NCI-H510A (cell line): ENCODE results near the gene VTI1A.

Source experiments
- DNase-seq: peaks from one replicate; lab custom pipeline; 2025; lab: John Stamatoyannopoulos, UW

VTI1A gene

GRCh38 chr10:112546474-112546873 is 99.5 kb downstream of the VTI1A start:
- DNase-seq: no peak

- DNase-seq: no peak
These were observed 101.7 kb downstream of the VTI1A start for GRCh38 chr10:112548535-112549276.

DNA sequence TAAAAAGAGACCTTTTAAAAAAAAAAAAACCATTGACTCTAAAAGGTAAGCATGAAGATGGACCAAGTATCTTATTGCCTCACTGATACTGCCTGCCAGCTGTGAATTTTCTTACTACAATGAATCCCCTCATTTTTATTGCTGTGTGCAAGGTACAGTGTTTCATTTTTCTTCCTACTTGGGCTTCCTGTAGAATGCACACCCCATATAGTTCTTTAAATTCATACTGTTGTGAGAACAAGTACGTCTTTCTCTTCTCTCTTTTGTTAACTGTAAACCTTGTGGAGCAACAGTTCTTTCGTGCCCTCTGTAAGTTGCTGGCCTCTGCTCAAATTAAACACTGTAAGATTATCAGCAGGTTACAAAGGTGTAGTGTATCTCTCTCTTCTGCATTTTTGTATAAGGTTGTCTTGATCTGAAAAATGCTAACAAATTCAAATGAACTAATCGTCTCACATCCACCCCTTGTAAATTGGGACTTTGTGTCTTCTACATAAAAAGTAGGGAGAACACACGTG is 105.6 kb downstream of the VTI1A start:
- no peak for DNase-seq

GRCh38 chr10:112553315-112553714 is 106.3 kb downstream of the VTI1A start:
- DNase-seq: no peak

DNA sequence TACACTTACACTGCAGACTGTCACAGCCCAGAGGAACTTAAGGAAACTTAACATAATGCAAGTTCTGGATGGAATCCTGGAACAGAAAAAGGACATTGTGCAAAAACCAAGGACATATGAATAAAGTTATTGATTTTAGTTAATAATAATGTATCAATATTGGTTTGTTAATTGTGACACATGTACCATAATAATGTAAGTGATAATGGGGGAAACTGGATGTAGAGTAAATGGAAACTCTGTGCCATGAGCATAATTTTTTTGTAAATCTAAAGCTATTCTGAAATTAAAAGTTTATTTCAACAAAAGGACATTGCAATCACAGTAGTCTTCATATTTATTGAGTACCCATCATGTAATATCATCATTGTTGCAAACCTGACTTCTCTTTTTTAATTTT is 107.2 kb downstream of the VTI1A start:
- DNase-seq: no peak

- DNase-seq: no peak
These were observed 110.2 kb downstream of the VTI1A start for GRCh38 chr10:112557197-112557596.

DNA sequence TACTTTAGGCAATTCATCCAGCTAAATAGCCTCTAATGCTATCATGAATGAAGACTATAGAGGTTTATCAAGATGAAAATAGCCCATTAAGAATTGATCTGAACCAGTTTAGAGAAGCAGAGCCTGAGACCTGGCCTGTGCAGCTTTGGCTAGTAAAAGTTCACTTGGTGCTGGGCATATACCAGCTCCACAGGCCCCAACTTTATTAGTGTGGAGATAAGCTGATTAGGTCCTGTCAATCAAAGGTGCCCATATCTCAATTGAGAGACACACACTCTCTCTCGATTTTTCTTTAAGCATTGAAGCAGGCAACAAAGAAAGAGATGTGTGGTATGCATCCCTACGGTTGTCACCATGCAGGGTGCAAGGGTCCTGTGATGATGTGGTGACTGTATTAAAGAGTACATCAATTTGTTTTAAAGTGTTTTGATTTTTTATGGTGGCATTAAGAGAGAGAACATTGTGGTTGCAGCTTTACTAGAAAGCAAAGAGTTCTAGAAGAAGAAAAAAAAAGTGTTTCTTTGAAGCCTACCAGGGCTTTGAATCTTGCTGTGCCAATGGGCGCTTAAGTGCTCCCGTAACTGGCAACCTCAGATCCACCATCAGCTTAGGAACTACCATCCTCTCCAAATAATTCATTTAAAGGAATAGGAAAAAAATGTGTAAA is 111.6 kb downstream of the VTI1A start:
- DNase-seq: no peak

DNA sequence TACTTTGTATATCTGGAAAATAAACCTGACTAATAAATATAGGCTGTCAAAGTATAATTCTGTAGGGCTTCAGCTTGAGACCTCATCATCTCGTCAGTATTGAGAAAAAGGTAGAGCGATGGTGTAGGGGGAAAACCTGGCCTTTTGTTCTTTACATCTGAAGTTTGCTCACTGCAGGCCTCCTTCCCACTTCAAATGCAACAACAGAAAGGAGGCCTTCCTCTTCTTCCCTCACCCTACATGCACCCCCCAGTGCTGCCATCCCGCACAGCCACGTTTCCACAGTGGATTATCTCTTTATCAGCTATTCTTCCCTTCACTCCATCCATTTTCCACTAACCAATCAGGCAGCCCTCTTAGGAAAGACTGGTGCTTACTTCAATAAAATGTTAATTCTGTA is 112.3 kb downstream of the VTI1A start:
- no peak for DNase-seq

DNA sequence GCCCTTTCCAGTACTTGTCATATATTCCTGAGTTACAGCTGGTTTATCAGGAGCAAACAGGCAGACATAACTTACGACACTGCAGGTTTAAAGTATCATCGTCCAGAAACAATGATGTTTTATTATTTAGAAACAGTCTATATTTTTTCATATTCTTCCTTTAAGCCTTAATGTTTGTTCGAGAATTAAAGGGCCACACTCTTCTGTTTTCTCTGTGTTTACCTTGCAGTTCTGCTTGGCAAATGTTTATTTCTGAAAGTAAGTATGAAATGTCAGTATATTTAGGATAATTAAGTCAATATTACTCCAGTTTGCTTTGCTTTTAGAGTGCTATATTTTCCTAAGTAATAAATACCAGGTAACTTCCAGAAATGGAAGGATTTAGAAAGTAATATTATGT is 115.1 kb downstream of the VTI1A start:
- DNase-seq: no peak

- peak; percentile 86 for DNase-seq
These were observed 116.0 kb downstream of the VTI1A start for GRCh38 chr10:112562809-112563663.

- no peak for DNase-seq
These were observed 117.3 kb downstream of the VTI1A start for GRCh38 chr10:112564337-112564736.

- peak; percentile 55 for DNase-seq
These were observed 118.5 kb downstream of the VTI1A start for GRCh38 chr10:112565434-112566053.

- no peak for DNase-seq
These were observed 123.6 kb downstream of the VTI1A start for GRCh38 chr10:112570585-112570984.

GRCh38 chr10:112579578-112579977 is 132.6 kb downstream of the VTI1A start:
- no peak for DNase-seq

DNA sequence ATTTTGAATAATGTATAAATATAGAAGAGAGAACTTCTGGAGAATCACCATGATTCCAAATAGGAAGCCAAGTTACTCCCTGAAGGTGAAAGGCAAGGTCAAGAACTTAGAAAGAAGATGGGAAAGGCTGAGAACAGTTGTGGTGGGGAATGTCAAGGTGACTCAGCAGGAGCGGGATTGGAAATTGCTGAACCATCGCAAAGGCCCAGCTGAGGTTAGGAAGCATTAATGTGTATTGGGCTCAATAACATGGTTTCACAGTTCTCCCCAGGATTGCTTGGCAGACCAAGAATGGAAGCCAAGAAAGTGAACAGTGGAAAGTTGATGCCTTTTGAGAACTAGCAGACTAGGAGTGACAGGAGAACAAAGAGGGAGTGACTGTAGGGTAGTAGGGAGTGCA is 133.3 kb downstream of the VTI1A start:
- DNase-seq: no peak

GRCh38 chr10:112581921-112582320 is 134.9 kb downstream of the VTI1A start:
- DNase-seq: no peak

GRCh38 chr10:112583236-112583939 is 136.4 kb downstream of the VTI1A start:
- no peak for DNase-seq

DNA sequence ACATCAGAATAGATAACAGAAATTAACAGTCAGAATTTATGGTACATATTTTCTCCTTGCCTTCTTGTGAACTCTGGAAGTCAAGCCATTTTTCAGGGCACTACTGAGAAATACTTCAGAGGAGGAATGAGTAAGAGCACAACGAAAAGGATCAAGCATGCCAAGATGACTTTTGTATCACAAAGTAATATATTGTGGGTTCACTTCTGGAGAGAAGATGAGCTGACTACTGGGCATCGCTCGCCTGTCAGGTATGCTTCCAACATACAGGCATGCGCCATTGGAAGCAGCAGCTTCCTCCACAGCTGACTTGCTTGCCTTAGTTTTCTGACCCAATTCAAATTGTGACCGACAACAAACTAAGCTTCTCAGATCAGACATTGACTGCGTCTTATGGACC is 137.3 kb downstream of the VTI1A start:
- no peak for DNase-seq

DNA sequence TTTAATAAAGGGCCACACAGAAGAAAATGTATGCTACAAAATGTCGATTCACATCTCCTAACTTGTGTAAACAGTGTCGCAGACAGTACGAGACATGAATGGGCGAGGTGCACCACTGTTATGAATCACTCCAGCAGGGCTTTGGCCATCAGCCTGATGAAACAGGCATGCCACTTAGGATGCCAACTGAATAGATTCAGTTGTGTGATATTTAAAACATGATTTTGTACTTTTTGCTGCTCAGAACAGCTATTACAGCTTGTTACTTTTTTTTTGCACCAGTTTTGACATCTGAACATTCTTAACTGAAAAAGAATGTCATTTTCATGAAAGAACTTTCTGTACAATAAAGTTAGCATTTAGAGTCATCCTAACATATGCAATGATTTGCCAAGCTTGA is 138.1 kb downstream of the VTI1A start:
- no peak for DNase-seq

- DNase-seq: no peak
These were observed 138.9 kb downstream of the VTI1A start for GRCh38 chr10:112585960-112586359.

GRCh38 chr10:112587729-112588128 is 140.7 kb downstream of the VTI1A start:
- no peak for DNase-seq
